ENCODE data around the gene CSF1. TPM values are rescaled to one million over a fixed set of nuclear protein-coding genes. Genes with fewer than 3 reads are reported as not detected.

Gene CSF1
- total RNA-seq, 1 donor from 2014 or later = 184 TPM

DNA sequence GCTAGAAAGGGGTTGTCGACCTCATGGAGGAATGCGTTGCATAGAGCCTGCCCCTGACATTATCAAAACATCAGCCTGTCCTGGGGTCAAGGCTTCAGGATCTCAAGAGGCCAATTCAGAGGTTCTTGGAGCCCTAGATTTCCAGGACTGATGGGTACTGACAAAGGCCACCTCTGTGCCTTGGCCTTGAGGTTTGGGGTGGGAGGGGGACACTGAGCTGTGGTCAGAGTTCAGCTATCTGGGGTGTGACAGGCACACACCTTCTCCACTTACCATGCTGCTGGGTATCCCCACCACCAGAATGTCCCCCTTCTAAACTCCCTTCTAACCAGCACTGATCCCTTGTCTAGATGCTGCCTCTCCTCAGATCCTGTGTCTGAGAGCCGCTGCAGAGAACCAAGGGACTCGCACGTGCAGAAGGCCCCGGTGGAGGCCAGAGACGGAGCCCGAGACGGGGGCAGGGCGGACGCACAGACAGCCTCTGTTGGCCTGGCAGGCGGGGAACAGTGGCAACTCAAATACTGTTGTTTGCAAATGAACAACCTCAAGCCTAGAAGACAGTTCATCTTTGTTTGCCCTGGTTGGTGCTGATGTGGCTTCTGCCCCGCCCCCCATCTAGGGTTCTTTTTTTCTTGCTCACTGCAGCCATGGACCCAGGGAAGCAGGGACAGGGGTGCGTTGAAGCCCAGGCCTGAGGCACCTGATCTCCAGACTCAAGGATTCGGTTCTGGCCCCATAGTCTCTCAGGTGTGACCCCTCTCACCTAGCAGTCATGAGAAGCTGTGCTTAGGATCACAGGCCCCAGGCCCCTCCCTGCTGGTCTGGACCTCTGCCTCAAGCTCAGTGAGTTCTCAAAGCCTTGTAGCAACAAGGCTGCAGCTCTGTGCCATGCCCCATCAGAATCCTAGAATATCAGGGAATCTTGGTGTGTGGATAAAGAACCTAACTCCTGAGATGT lies 28.1 kb upstream of the CSF1 start:
- DNase-seq (ENCODE audit: low spot score) = no peak

DNA sequence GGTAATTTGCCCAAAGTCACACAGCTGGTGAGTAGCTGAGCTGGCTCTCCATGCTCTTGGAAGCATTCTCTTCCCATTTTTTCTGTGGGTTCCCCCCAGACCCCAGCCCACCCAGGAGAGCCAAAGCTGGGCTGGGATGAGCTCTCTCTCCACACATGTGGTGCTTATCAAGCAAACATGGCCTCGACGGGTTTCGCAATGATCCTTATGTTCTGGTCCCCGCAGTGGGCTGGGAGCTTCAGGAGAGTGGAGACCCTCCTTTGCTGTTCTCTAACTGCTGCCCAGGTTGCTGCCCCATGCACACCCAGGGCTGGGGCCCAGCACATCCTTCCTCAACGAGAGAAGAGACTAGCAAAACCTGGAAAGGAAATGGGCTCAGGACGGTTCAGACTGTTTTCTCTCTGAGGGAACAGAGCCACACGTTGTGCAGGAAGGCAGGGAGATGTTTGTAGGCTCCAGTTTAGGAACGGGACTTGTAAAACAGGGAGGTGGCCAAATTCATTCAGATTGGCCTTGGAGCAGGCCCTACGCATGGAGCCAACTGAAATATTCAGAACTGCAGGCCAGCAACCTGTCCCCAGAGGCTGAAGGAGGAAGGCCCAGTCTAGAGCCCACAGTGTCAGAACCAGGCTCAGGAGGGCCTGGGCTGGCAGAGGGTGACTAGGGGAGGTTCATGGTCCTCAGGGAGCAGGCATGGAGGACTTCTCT lies 27.2 kb upstream of the CSF1 start:
- DNase-seq (ENCODE audit: low spot score) = no peak

DNA sequence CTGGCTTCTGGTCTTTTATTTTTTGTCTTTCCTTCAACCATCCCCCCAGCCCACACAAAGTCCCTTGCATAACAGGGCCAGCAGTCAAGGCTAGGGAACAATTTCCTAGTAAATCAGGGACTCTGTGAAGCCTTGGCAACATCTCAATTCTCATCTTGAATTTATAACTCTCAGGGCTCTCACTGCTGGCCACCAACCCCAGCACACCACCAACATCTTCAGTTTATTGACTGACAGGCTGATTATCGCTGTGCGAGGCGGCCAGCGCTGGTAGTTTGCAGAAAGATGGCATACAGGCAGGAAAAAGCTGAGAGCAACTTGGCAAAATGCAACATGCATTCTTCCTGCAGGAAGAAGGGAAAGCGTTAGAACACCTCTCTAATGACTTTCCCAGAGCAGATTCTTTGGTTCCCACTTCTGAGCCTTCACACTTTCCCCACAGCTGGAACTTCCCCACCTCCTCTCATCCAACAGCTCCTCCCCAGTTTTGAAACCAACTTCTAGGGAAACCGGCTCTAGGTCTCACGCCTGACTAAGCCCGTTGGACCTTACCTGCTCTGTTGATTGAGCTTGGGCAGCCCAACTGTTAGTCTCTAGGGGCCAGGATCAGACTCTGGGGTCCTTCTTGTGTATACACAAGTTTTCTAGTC lies 26.3 kb upstream of the CSF1 start:
- no peak for DNase-seq (ENCODE audit: low spot score)

DNA sequence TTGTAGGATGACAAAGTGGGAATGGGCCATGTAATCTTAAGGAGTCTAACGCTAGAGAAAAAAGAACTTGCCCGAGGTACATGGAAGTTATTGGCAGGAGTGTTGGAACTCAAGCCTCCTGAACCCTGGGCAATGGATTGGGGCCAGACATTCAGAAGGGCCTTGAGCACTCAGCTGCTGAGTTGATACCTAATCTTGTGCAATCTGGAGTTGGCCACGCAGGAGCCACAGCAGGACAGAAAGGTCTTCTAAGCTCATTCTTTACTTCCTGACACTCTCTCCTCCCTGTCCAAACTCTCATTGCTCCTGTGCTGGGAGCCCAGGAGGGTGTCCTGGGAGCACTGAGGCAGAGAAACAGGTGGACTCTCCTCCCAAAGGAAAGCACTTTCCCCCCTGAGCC lies 25.1 kb upstream of the CSF1 start:
- no peak for DNase-seq (ENCODE audit: low spot score)

DNA sequence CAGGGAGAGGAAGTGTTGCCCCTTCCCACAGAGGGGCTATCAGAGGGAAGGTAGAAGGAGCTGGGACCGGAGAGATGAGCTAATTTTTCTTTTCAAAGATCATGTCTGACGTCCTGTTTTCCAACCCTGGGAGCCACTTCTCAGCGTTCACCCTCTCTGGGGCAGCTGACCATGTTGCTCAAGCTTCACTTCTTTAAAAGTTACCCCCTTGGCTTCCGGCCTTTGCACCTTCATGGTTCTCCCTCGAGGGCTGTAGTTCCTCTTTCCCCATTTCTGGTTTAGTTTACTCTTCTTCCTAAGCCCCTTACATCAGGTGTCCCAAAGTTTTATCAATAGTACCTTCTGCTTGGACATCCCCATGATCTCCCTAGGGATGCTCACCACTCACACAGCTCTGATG lies 23.8 kb upstream of the CSF1 start:
- DNase-seq (ENCODE audit: low spot score) = no peak

DNA sequence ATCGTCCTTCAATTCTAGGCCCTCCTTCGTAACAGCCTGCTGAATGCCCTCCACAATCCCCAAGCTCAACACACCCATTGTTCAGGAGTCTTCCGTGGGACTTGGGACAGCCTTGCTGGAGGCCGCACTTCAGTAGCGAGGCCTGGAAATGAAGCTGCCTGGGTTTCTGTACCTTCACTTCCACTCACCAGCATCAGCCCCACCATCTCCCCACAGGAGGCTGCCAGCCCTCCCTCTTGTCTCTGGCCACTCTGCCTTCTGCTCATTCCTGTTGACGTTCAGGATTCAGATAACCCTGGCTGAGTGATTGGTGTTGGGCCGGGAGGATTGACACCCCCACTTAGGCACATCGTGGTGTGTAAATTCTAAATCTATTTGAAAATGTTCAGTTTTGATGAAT lies 23.4 kb upstream of the CSF1 start:
- DNase-seq (ENCODE audit: low spot score) = no peak

DNA sequence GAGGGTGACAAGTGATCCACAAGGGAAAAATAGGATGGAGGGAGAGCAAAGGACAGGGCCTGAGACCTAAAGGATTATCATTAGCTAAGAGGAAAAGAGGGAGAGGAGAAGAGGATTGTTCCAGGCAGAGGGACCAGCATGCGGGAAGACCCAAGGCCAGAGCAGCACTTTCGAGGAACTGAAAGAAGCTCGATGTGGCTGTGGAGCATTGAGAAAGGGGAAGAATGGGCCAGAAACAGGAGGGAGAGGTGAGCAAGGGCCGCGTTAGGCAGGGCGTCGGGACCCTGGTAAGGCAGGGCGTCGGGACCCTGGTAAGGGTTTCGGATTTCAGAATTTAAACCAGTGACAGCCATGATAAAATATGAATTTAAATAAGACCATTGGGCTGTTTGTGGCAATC lies 22.8 kb upstream of the CSF1 start:
- DNase-seq (ENCODE audit: low spot score) = no peak

DNA sequence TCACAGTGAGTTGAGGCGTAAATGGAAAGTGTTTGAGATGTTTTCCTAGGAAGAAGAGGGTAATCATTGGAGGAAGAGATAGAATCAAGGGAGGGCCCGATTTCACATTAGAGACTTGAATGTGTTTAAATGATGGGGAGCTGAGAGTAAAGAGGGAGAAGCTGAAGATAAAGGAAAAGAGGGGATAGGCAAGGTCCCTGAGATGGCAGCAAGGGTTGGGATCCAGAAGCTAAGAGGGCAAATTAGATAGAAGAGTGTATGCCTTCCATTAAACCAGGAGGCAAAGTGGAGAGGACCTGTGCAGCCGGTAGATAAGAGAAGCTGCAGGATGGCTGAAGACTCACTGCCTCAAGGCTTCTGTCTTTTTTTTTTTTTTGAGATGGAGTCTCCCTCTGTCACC lies 21.6 kb upstream of the CSF1 start:
- DNase-seq (ENCODE audit: low spot score) = no peak

DNA sequence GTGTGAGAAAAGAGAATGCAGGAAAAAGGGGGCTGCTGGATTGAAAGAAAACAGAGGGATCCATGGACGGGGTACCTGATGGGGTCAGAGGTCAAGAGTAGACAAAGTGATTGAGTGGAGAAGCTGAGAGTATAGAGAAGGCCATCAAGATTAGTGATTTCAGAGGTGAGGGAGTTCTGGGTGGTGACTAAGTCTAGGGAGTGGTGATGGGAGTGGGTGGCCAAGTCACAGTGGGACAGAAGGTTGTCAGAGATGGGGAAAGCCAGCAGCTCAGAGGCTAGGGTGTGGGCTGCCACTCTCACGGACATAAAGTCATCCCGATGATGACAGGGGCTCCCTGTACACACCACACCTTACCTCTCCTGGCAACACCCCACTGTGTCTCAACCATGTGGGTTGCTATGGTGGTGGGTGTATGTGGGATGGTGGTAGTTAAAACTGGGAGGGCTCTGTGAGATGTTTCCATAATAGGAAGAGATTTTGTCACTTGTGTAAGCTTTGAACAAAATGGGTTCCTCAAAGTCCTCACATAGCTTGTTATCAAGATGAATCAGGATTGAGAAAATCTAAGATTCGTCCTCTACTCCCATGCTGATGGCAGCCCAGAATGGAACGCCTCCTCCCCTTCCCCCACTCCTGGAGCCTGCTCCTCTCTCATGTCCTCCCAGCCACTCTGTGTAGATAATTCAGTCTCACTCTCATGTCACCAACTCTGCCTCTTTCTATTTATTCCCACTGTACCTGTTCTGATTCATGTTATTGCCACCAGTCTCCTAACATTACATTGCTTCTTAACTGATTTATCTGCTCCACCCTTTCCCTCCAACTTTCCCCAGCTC lies 20.3 kb upstream of the CSF1 start:
- DNase-seq (ENCODE audit: low spot score) = no peak

DNA sequence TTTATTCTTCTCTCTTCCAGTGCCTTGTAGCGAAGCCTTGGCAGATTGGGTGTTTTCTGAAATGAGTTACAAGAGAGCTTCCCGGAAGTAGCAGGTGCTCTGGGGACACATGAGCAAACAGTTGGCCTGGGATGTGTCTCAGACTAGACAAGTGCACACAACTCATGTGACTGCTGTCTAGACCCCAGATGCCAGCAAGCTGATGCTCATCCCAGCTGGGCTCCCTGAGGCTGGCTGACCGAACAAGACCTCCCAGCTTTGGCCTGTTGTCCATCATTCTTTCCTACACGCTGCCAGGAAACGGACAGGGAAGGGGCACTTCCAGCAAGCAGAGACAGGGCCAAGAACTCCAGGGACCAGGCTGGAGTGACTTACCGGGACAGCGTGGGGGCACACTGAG lies 18.7 kb upstream of the CSF1 start:
- no peak for DNase-seq (ENCODE audit: low spot score)

DNA sequence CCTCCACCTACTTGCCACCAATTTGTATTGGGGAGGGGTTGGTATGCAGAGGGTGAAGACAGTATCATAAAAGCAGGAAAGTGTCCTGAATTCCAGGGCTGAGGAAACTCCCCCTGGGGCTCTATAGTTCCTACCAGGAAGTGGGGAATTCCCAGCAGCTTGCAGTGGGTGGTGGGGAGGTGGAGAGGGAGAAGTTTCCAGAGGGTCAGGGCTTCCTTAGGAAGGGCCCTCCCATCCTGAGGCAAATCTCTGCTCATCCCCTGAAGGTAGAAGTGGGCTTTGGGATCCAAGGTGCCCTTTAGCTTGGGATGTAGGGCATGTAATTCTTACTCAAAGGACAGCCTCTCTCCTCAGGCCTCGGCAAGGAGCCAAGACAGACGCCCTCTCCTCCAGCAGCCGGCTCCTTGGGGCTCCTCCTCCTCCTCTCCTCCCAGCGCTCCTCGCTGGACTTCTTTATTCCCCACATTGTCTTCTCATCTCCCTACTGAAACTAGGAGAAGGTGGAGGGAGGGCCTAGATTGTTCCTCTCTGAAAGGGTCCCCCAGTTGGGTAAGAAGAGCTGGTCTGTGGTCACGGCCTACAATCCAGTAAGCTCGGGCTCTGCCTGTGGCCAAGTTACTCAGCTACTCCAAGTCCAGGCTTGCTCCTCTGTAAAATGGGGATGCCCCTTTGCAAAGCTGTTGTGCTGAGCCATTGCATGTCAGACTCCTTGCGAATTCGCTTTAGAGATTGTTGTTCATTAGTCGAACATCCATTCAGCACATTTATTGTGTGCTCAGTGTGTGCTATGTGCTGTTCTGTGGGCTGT lies 17.9 kb upstream of the CSF1 start:
- no peak for DNase-seq (ENCODE audit: low spot score)

DNA sequence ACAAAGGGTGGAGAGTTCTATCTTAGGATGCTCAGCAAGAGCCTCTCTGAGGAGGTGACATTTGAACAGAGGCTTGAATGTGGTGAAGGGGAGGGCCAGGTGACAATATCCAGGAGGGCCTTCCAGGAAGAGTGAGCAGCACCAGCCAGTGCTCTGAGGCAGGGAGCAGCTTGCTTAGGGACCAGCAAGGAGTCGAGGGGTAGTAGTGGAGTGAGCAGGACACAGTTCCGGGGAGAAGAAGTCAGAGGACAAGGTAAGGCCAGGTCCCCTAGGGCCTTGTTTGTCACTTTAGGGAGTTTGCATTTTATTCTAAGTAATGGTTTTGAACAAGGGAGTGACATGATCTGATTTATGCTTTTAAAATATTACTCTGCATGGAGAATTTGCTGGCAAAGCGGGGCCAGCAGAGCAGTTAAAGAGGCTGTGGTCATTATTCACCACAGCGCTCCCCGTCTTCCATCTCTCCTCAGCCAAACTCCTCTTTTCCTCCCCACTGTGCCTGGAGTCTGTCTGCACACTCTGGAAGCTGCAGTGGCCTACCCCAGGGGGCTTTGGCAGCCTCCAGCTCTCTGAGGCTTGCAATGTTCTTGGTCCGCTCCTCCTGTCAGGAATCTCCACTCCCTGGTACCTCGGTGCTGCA lies 17.0 kb upstream of the CSF1 start:
- no peak for DNase-seq (ENCODE audit: low spot score)

DNA sequence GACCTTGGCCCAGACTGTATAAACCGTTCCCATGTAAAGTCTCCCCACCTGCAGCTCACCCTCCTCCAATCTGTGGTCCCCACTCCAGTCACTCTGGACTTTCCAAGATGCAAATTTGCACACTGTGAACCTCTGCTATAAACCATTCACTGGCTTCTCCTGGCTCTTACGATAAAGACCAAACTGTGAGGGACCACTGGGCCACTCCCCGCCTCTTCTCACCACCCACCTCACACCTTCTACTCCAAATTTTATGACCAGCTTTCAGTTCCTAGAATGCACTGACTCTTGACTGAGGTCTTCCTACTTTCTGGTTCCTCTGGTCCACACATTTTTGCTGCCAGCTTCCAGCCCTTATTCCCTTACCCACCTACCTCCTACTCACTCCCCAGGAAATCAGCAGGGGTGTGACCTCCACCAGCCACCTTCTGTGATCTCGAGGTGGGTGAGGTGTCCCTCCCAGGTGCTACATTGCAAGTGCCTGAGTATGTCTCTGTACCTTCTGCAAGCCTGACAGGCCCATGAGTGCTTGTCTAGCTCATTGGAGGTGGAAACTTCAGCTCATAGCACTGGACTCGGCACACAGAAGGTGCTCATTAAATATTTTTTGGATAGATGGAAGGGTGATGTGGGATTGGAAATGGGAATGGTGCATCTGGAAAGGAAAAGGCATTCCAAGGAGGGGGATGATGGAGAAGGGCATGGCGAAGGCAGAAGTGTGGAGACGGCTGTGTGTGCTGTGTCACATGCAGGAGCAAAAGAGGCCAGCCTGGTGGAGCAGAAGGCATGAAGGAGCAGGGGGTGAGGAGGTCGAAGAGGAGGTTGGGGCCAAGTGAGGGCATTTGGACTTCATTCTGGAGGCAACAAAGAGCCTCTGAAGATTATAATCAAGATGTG lies 15.6 kb upstream of the CSF1 start:
- no peak for DNase-seq (ENCODE audit: low spot score)

DNA sequence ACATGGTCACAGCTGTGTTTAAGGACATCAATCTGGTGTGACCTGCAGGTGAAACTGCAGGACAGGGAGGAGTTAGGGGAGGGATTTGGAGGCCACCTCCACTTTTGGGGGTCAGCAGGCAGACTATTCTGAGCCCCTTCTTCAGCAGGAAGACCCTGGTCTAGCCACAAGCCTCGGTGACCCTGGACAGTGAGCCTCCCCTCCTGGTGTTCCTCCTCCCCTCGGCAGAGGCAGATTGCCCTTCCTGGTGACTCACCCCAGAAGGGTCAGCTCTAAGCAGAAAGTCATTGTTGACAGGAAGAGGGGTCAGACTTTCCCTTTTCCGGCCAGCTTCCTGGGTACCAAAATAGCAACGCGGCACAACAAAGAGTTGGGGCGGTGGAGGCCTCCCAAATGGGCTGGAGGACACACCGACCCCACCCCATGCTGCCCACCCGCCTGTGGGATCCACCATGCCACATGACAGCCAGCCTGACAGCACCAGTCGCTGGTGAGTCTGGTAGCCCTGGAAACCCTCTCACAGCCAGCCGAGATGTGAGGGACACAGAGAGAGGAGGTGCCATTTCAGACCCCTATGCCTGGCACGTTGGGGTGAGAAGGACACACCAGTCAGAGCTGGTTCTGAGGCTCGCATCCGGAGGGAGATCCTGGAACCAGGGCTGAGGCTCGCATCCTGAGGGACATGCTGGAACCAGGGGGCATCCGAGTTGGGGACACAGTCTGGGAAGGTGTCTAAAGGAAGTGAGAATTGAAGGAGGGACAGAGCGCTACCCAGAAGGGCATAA lies 14.7 kb upstream of the CSF1 start:
- peak; percentile 56 for DNase-seq (ENCODE audit: low spot score)

DNA sequence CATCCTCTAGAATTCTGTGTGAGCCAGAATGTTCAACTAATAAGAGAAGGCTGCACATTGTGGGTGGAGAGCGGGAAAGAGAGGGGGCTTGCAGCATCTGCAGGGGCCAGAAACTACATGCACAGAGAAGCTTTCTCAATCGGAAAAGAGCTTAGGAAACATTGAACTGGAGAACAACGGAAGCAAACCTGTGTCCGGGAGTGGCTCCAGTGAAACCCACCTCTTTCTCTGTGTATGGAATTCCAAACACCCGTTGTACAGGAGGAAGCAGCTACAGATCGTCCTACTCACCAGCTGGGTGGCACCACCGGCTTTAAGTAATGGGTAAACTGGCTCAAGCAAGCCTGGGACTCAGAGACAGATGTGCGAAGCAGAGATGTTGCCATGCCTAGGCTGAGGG lies 14.0 kb upstream of the CSF1 start:
- DNase-seq (ENCODE audit: low spot score) = no peak

DNA sequence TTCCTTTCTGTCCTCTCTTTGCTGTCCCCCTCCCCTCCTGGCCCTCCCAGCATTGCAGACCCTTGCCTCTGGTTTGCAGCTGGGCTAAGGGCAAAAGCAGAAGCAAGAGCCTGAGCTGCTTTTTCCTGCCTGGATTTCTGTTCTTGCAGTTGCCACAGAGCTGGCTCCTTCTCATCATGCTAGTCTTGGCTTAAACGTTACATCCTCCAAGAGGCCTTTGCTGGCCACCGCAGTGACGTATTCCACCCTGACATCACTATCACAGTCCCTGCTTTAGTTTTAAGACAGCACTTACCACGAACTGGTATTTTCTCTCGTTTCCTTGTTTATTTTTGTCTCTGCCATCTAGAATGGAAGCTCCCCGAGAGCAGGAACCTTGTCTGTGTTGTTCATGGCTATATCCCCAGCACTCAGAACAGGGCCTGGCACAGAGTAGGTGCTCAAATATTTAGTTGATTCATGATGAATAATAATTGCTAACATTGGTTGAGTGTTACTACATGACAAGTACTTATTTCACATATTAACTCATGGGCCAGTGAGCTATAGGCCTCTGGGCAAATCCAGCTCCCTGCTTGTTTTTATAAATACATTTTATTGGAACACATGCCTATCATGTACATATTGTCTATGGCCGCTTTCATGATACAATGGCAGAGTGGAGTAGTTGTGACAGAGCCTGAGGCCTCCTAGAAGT lies 13.2 kb upstream of the CSF1 start:
- no peak for DNase-seq (ENCODE audit: low spot score)

DNA sequence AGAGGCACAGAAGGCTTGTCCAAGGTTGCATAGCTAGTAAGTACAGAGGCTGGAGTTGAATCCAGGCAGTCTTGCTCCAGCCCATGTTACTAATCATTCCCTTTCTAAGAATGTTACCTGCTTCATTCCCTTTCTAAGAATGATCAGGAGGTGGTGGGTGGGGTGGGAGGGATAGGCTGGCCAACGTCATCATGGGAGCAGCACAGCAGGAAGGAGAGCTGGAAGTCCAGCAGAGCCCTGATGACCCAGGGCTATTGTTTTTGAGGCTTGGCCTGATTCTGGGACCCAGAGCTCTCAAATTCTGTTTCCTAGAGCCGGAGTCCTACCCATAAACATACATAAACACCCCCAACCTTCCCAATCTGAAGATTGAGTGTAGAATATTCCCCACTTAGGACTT lies 11.8 kb upstream of the CSF1 start:
- peak; percentile 59 for DNase-seq (ENCODE audit: low spot score)

DNA sequence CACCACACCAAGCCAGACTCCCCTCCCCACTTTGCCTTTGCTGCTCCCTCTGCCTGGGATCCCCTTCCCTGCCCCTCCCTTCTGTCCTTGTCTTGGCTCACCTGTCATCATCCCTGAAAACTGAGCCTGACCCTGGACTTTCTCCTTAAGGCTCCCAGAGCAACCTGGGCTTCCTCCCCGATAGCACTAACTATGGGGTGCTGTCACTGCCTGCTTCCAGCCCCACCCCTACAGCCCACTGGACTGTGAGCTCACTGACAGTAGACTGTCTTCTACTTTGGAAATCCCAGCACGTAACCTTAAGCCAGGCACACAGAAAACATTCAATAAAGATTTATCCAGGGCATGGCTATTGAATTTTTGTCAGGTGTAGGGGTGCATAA lies 9.5 kb upstream of the CSF1 start:
- DNase-seq (ENCODE audit: low spot score) = no peak

Data from mucosa of gallbladder (tissue), 1 donor.